H1 (cell line): ENCODE results near the gene TMEM185B. TPM values are rescaled to one million over a fixed set of nuclear protein-coding genes. Genes with fewer than 3 reads are reported as not detected.

Experiments used
- CTCF ChIA-PET: fragments of 300-600 bp; sonication (Branson Sonifier 250); formaldehyde crosslinking; loops from one replicate; lab custom pipeline; 2021; ENCODE audit not compliant: partially characterized antibody; lab: Charles Lee
- POLR2A ChIA-PET: fragments of 300-600 bp; sonication (Branson Sonifier 250); formaldehyde crosslinking; loops from one replicate; lab custom pipeline; 2021; ENCODE audit warnings: inconsistent platforms; ENCODE audit not compliant: partially characterized antibody; lab: Charles Lee
- DNase-seq, 2 experiments: peaks; one replicate each; pipeline versions ENCODE4 v3.0.0 to v3.0.0-alpha.2; 2010 to 2022; ENCODE audit warnings: low spot score in 2 of 2, low read depth in 1 of 2, mixed read lengths in 1 of 2
- FAIRE-seq: peaks from 2 replicates; lab custom pipeline; 2011; peaks lifted over from hg19 to GRCh38; lab: Jason Lieb, UNC
- H2AFZ ChIP-seq: 2 replicates; pipeline ENCODE4 v1.8.1; 2012; ENCODE audit warnings: low read length, inconsistent platforms
- H2AK5ac ChIP-seq: 2 replicates; pipeline ENCODE4 v1.6.1; 2013; ENCODE audit warnings: low read depth, low read length
- H2BK120ac ChIP-seq: replicated peaks from 2 replicates; pipeline ENCODE3; 2013; ENCODE audit warnings: low read depth, low read length, inconsistent platforms
- H2BK12ac ChIP-seq: 2 replicates; pipeline ENCODE4 v1.6.1; 2013; ENCODE audit warnings: low read depth, low read length
- H2BK15ac ChIP-seq: 2 replicates; pipeline ENCODE4 v1.6.1; 2013; ENCODE audit warnings: low read length
- H2BK20ac ChIP-seq: 2 replicates; pipeline ENCODE4 v1.6.1; 2013; ENCODE audit warnings: low read length
- H2BK5ac ChIP-seq: 2 replicates; pipeline ENCODE4 v1.6.1; 2013; ENCODE audit warnings: low read depth, low read length
- H3K14ac ChIP-seq: 2 replicates; pipeline ENCODE4 v1.6.1; 2013; ENCODE audit warnings: inconsistent platforms; ENCODE audit not compliant: insufficient read length
- H3K18ac ChIP-seq: 2 replicates; pipeline ENCODE4 v1.6.1; 2013; ENCODE audit warnings: low read length; ENCODE audit errors: extremely low read depth
- H3K23ac ChIP-seq: 2 replicates; pipeline ENCODE4 v1.6.1; 2013; ENCODE audit warnings: inconsistent platforms; ENCODE audit not compliant: insufficient read length
- H3K23me2 ChIP-seq: 2 replicates; pipeline ENCODE4 v1.6.1; 2013; ENCODE audit warnings: low read depth, low read length
- H3K27ac ChIP-seq: 2 replicates; pipeline ENCODE4 v1.6.1; 2011; ENCODE audit warnings: low read depth, low read length, inconsistent platforms
- H3K27me3 ChIP-seq, 4 experiments: replicated peaks in 1 of 4; 1 replicate in 1 of 4; 2 replicates in 3 of 4; pipeline versions ENCODE4 v1.6.1 to v1.8.1; 2011 to 2013; ENCODE audit warnings: low read length in 3 of 4, mild to moderate bottlenecking in 3 of 4, inconsistent platforms in 2 of 4, mixed read lengths in 2 of 4, moderate library complexity in 1 of 4; ENCODE audit not compliant: control insufficient read depth in 3 of 4, insufficient read depth in 3 of 4; ENCODE audit errors: extremely low read depth in 1 of 4
- H3K36me3 ChIP-seq, 4 experiments: 2 replicates each; pipeline versions ENCODE4 v1.6.1 to v1.8.1; 2011 to 2013; ENCODE audit warnings: mild to moderate bottlenecking in 4 of 4, low read length in 3 of 4, moderate library complexity in 2 of 4, control low read depth in 1 of 4, inconsistent platforms in 1 of 4; ENCODE audit not compliant: insufficient read depth in 4 of 4, control insufficient read depth in 2 of 4
- H3K4ac ChIP-seq: replicated peaks from 2 replicates; pipeline ENCODE3; 2013; ENCODE audit warnings: low read length, low read depth, mixed read lengths, inconsistent platforms; ENCODE audit not compliant: insufficient read length
- H3K4me1 ChIP-seq, 4 experiments: replicated peaks in 1 of 4; 1 replicate in 1 of 4; 2 replicates in 3 of 4; pipeline versions ENCODE4 v1.6.1 to v1.8.1; 2011 to 2013; ENCODE audit warnings: low read length in 3 of 4, inconsistent platforms in 2 of 4, mixed read lengths in 1 of 4; ENCODE audit not compliant: insufficient read depth in 4 of 4, control insufficient read depth in 3 of 4
- H3K4me2 ChIP-seq, 2 experiments: 2 replicates each; pipeline versions ENCODE4 v1.6.1 to v1.8.1; 2011 to 2013; ENCODE audit warnings: low read depth in 2 of 2, low read length in 2 of 2, control low read depth in 1 of 2, inconsistent platforms in 1 of 2, mild to moderate bottlenecking in 1 of 2; ENCODE audit not compliant: insufficient read depth in 1 of 2
- H3K4me3 ChIP-seq, 4 experiments: fragments of 200-600, 300-600 bp in 1 of 4; sonication (generic), shearing (Covaris generic), sonication (Bioruptor Twin) in 1 of 4; 2 replicates each; pipeline versions ENCODE4 v1.5.1 to v1.8.1; 2011 to 2016; ENCODE audit warnings: low read length in 4 of 4, low read depth in 3 of 4, control low read depth in 2 of 4, inconsistent platforms in 2 of 4, mild to moderate bottlenecking in 2 of 4, mixed read lengths in 1 of 4, moderate library complexity in 1 of 4; ENCODE audit not compliant: insufficient read depth in 2 of 4; ENCODE audit errors: extremely low read depth in 1 of 4
- H3K56ac ChIP-seq: replicated peaks from 2 replicates; pipeline ENCODE3; 2013; ENCODE audit warnings: low read depth, mild to moderate bottlenecking, mixed read lengths, low read length, inconsistent platforms; ENCODE audit not compliant: insufficient read length
- H3K79me1 ChIP-seq: 2 replicates; pipeline ENCODE4 v1.6.1; 2013; ENCODE audit warnings: low read depth, low read length, control low read depth
- H3K79me2 ChIP-seq, 2 experiments: 2 replicates each; pipeline versions ENCODE4 v1.6.1 to v1.8.1; 2012 to 2013; ENCODE audit warnings: low read length in 2 of 2, mild to moderate bottlenecking in 2 of 2, inconsistent platforms in 1 of 2; ENCODE audit not compliant: insufficient read depth in 2 of 2, control insufficient read depth in 1 of 2
- H3K9ac ChIP-seq, 4 experiments: replicated peaks in 1 of 4; 1 replicate in 1 of 4; 2 replicates in 3 of 4; pipeline versions ENCODE4 v1.6.1 to v1.8.1; 2011 to 2013; ENCODE audit warnings: low read depth in 3 of 4, low read length in 3 of 4, control low read depth in 2 of 4, mild to moderate bottlenecking in 2 of 4, moderate library complexity in 2 of 4, inconsistent platforms in 1 of 4; ENCODE audit errors: extremely low read depth in 1 of 4
- H3K9me3 ChIP-seq, 2 experiments: 2 replicates each; pipeline versions ENCODE4 v1.6.1 to v1.8.1; 2012 to 2013; ENCODE audit warnings: mild to moderate bottlenecking in 2 of 2, moderate library complexity in 2 of 2, control low read depth in 1 of 2, inconsistent platforms in 1 of 2, low read depth in 1 of 2, low read length in 1 of 2, mixed read lengths in 1 of 2; ENCODE audit not compliant: insufficient read depth in 2 of 2
- H4K20me1 ChIP-seq, 2 experiments: replicated peaks in 1 of 2; 2 replicates each; pipeline versions ENCODE3 to v1.8.1; 2011 to 2013; ENCODE audit warnings: inconsistent platforms in 2 of 2, low read length in 2 of 2, mild to moderate bottlenecking in 1 of 2; ENCODE audit not compliant: insufficient read depth in 2 of 2, control insufficient read depth in 1 of 2
- H4K5ac ChIP-seq: 2 replicates; pipeline ENCODE4 v1.6.1; 2013; ENCODE audit warnings: low read length, low read depth, mixed read lengths, inconsistent platforms; ENCODE audit not compliant: insufficient read length
- H4K8ac ChIP-seq: 2 replicates; pipeline ENCODE4 v1.8.0; 2013; ENCODE audit warnings: mild to moderate bottlenecking, moderate library complexity, low read length, inconsistent platforms; ENCODE audit not compliant: insufficient read depth; ENCODE audit errors: extremely low read depth
- H4K91ac ChIP-seq: replicated peaks from 2 replicates; pipeline ENCODE3; 2013; ENCODE audit warnings: low read length, mixed read lengths, inconsistent platforms; ENCODE audit not compliant: insufficient read length
- BCL11A ChIP-seq, 2 experiments: IDR thresholded peaks; one replicate each; pipeline ENCODE4 v1.6.1; 2011; ENCODE audit warnings: low read depth in 2 of 2, low read length in 2 of 2, mild to moderate bottlenecking in 2 of 2
- KDM1A ChIP-seq: fragments of 200-600, 300-600 bp; sonication (generic); IDR thresholded peaks from 2 replicates; pipeline ENCODE4 v1.7.1; 2016; ENCODE audit warnings: mild to moderate bottlenecking, low read length, borderline replicate concordance
- KDM5A ChIP-seq: fragments of 200-600 bp; IDR thresholded peaks from 2 replicates; pipeline ENCODE4 v1.7.1; 2012; ENCODE audit warnings: mild to moderate bottlenecking, low read length, inconsistent platforms, mixed read lengths
- WGBS, 2 experiments: shearing (Covaris generic) in 1 of 2; methylation state at CpG; one replicate each; pipeline versions ENCODE4 v1.1.6 to v1.1.7; 2013 to 2015; ENCODE audit warnings: low lambda C conversion rate in 2 of 2, mixed read lengths in 2 of 2, inconsistent platforms in 1 of 2, low coverage in 1 of 2, missing lambda C conversion rate in 1 of 2; ENCODE audit not compliant: insufficient replicate concordance in 2 of 2, insufficient coverage in 1 of 2, insufficient read length in 1 of 2; ENCODE audit errors: extremely low coverage in 1 of 2, missing lambda C conversion rate in 1 of 2; 5-methylcytosine and 5-hydroxymethylcytosine counted together
- polyA plus RNA-seq, 7 experiments: library from polyadenylated mRNA; depleted of rRNA in 3 of 7; stranded (reverse) in 5 of 7; unstranded in 2 of 7; fragments of >200 nt in 5 of 7; fragments of 200-250 nt in 2 of 7; gene quantifications; 1 replicate in 5 of 7; 2 replicates in 1 of 7; 4 replicates in 1 of 7; pipeline versions ENCODE4 v1.2.1 to v1.2.3, GENCODE V29; 2011 to 2013; ENCODE audit warnings: missing spikeins in 2 of 7, mixed read lengths in 2 of 7
- total RNA-seq: library from RNA; stranded (reverse); fragmentation: NEBNext Ultra II Directional; extraction: Animal tissue kit (Norgen Biotek cat#: 25700); gene quantifications from 2 replicates; pipeline ENCODE4 v1.2.1, GENCODE V29; 2021

Gene TMEM185B
- total and polyA plus RNA-seq, 2 of the 8 experiments (the other 6 are each of a cell fraction or from before 2014, with no cell fraction given), result 13.5 to 14.0 TPM

GRCh38 chr2:120208381-120209353, 14.5 kb downstream of the TMEM185B start:
- no peak overlapping the region for H3K27ac ChIP-seq
- ChIA-PET CTCF (interaction anchor here (0.6 to 4.3 kb wide), 8 partner anchors 9 to 385 kb away, joined by 3 to 33 read pairs (median 6); no protein-coding TSS in a partner anchor), POLR2A (interaction anchor here (1.4 kb wide), 1 partner anchor 89 kb away, joined by 3 read pairs; no protein-coding TSS in a partner anchor)
- no peak overlapping the region for H2BK5ac ChIP-seq
- H4K91ac ChIP-seq, result no peak overlapping the region
- 88% methylated on average over 10 of the region's 10 CpGs; no CpG with 5 or more reads in 1 of the 2 experiments for WGBS, 2 experiments
- H3K4ac ChIP-seq, result no peak overlapping the region
- FAIRE-seq, result no peak
- no peak overlapping the region for H3K18ac ChIP-seq
- H3K23ac ChIP-seq, result no peak overlapping the region
- no peak overlapping the region for H3K9ac ChIP-seq
- H2AFZ ChIP-seq, result no peak overlapping the region
- H3K36me3 ChIP-seq, result no peaks in the 10 kb centered on the region
- no peak overlapping the region for H4K5ac ChIP-seq
- H3K23me2 ChIP-seq, result no peaks in the 10 kb centered on the region
- no peaks in the 10 kb centered on the region for H3K79me2 ChIP-seq
- H3K27me3 ChIP-seq, result no peaks in the 10 kb centered on the region; a peak in 1 of 7 replicates
- H2AK5ac ChIP-seq, result no peak overlapping the region; the same call in 1 of the 2 replicates
- no peak overlapping the region for H2BK120ac ChIP-seq
- no peak overlapping the region for H2BK15ac ChIP-seq
- peaks cover 0 to 2% of the 10 kb centered on the region in 2 experiments for H4K20me1 ChIP-seq
- H3K56ac ChIP-seq, result no peak overlapping the region
- TF ChIP-seq BCL11A (IDR thresholded peaks at IDR 0.05; ENCODE audit: low read depth in 2 of 2, low read length in 2 of 2) (no peak), KDM5A (no peak), KDM1A (no peak)
- H3K9me3 ChIP-seq, result no peaks in the 10 kb centered on the region
- H3K79me1 ChIP-seq, result no peaks in the 10 kb centered on the region
- no peak for DNase-seq
- H3K4me1 ChIP-seq, result no peaks in the 10 kb centered on the region; a peak in 1 of 7 replicates
- H2BK12ac ChIP-seq, result no peak overlapping the region
- H3K4me2 ChIP-seq, result no peak overlapping the region
- H3K4me3 ChIP-seq, result no peak overlapping the region
- H3K14ac ChIP-seq, result no peak overlapping the region
- no peak overlapping the region for H4K8ac ChIP-seq
- no peak overlapping the region for H2BK20ac ChIP-seq
